HG03354 (cell line): ENCODE measurements around the gene PIP4K2B.
"Not testable (repeated sequence)": the region's sequence is repeated elsewhere in the genome, so short reads cannot be mapped to it uniquely, and the experiment has no call there.

ENCODE experiments used
- ATAC-seq: cut with Tn5 transposase; IDR thresholded peaks from one replicate; pipeline ENCODE4 v1.9.1; 2021; ENCODE audit warnings: mild to moderate bottlenecking; ENCODE audit not compliant: unreplicated experiment, poor library complexity, severe bottlenecking

The PIP4K2B gene

DNA sequence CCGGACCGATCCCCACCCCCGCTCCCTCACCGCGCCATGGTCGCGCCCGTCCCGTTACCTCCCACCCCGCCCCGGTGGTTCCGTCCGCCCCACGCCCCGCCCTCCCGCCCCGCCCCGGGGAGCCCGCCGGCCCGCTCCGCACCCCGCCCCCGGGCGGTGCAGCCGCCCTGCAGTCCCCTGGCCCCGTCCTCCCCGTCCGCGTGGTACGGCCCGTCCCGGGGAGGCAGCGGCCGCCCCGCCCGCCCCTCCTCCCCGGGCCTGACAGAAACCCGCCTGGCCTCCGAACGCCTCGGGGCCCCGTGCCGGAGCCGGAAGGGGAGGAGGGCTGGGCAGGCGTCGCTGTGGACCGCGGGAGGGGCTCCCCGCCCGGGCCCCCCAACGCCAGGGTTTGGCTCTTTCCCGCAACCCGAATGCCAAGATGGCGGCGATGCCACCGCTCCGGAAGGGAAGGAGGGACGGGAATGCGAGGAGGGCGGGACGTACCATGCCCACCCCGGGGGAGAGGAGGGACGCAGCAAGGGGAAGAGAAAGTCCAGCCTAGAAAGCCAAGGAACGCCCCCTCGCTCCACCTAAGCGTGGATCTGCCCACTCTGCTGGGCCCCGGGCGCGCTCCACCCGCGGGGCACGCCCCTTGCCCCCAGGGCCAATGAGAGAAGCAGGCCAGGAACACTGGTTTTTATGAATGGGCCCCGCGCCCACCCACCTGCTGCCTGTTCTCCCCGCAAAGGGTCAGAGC lies at the start of gene PIP4K2B:
Gene PIP4K2B (minus strand): TSS at position 56 of the 736 bp plus-strand sequence. CDS start 132 bp downstream, outside the sequence.
- ATAC-seq, result peak; percentile 84

DNA sequence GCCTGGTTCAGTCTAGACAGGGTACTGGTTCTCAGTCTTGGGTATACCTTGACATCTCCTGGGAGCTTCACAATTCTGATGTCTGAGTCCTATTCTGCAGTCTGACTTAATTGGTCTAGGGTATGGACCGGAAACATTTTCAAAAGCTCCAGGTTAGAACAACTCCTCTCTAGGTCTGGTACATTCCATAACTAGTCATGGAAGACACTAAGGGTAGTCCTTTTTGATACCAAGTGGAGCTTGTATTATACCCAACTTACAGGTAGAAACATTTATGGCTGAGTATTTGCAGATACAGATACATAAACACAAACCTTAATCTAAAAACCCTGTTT lies 49.2 kb upstream of the PIP4K2B start:
- ATAC-seq, result no peak

DNA sequence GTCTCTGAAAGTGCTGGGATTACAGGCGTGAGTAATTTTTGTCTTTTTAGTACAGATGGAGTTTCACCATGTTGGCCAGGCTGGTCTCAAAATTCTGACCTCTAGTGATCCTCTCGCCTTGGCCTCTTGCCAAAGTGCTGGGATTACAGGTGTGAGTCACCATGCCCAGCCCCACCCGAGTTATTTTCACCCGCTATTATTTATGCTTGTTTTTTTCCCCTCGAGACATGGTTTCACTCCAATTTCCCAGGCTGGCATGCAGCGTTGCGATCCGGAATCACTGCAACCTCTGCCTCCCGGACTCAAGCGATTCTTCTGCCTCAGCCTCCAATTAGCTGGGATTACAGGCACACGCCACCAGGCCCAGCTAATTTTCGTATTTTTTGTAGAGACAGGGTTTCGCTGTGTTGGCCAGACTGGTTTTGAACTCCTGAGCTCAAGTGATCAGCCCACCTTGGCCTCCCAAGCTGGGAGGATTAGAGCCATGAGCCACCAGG lies 45.0 kb upstream of the PIP4K2B start:
- no peak for ATAC-seq

DNA sequence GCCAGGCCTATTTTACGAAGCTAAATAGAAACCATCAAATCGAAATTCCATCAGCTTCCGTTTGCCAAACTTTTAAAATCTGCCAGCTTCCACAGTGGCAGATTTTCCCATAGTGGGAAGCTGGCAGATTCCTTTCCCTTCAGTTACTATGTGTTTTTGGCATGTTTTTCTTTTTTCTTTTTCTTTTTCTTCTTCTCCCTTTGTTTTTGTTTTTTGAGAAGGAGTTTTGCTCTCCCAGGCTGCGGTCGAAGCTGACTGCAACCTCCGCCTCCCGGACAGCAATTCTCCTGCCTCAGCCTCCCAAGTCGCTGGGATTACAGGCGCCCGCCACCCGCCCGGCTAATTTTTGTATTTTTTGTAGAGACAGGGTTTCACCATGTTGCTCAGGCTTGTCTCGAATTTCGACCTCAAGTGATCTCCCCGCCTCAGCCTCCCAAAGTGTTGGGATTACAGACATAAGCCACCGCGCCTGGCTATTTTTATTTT lies 26.4 kb upstream of the PIP4K2B start:
- ATAC-seq, result no peak

DNA sequence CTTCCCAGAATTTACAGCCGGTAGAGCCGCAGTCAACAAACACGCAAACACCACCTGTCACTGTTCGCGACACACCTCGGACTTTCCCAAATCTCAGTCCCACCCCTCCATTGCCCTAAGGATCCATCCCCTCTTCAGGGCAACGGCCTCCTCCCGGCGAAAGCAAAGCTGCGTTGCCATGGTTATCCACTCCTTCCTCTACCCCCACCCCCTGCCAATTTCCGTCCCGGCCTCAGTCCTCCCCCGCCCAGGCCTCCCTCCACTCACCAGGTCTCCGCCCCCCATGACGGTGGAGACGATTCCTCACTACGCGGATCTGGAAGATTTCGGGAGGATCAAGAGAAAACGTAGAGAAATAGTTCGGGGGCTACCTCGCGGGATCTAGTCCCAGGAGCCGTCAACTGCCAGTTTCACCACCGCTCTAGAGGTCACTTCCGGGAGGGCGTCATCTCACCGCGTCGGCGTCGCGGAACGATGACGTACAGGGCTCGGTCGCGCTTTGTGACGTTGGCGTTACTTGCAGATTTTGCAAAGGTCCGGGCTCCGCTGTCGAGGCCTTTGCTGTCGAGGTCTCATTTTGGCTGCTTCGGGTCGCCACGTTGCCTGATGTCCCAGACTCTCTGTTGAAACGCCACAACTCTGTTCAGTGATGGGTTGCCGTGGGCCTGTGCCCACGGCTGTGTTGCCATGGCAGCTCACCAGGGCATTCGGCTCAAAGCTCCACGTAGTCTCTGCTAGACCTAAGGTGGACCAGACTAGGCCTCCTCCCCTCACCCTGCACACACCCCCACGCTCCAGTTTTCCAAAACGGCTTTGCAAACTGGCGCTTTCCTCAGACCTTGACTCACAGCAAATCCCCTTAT lies 25.8 kb upstream of the PIP4K2B start, which contains the start of gene CWC25:
Gene CWC25 (minus strand): TSS at position 423 of the 863 bp plus-strand sequence. CDS start 138 bp downstream, at position 285.
- ATAC-seq, result peak; percentile 77

DNA sequence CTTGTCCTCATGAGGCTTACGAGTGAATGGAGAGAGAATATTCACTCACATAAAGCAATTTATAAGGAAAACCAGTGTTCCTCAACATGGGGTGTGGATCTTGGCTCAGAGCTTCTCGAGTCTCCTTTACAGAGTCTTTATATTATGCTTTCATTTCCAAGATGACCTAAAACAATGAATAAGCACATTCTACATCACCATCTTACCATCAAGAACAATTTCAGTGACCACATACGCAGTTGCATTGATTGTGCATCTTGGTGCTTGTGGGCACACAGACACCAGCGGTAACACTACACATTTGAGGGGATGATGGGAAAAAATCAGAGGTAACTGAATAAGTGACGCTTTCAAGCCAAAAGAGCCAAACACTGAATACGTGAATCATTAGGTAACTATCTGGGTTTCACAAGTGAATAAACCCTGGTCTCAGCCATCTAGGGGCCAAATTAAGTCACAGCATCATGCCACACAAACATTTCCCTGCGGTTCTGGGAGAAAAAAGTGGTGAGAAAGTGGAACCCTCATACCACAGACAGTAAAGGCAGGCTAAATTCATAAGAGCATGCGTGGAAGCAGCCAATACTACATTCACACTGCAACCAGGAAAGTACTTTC lies 16.3 kb upstream of the PIP4K2B start:
- ATAC-seq, result no peak

DNA sequence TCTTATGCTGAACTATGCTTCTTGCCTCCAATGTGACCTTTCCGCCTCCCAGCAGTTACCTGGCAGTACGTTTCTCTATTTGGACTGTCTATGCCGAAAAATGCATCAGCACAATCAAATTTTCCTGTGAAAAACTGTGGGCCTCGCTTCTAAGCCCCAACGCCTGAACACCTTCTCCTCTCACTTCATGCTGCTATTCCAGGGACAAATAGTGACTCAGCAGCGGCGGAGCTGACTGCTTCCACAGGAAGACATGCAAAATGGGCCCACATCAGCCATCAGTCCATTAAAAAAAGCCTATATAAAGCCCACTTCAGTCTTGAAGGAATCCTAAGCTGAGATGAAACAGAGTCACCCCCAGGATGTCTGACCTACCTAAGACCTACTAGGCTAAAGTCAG lies 10.5 kb upstream of the PIP4K2B start:
- ATAC-seq, result no peak

DNA sequence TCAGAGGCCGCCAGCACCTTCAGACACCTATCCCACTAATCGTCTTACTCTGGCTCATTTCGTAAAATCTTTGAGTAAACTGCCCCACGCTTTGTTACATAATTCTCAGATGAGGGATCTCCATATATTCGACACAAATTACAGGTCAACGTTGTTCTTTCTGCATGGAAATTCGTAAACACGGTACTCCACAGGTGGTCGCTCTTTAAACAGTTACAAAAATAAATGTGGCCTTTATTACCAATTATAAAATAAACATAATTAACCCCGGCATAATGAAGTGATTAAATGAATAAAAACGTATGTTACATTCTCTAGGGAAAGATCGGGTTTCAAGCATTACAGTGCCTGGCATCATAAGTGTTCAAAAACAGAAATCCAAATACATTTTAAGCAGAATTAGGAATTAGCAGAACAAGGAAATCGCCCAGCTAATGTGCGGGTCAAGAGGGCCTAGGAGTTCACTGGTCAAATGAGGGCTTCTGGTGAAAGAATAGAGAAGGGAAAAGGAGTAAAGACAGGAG lies 943 bp upstream of the PIP4K2B start:
- no peak for ATAC-seq

DNA sequence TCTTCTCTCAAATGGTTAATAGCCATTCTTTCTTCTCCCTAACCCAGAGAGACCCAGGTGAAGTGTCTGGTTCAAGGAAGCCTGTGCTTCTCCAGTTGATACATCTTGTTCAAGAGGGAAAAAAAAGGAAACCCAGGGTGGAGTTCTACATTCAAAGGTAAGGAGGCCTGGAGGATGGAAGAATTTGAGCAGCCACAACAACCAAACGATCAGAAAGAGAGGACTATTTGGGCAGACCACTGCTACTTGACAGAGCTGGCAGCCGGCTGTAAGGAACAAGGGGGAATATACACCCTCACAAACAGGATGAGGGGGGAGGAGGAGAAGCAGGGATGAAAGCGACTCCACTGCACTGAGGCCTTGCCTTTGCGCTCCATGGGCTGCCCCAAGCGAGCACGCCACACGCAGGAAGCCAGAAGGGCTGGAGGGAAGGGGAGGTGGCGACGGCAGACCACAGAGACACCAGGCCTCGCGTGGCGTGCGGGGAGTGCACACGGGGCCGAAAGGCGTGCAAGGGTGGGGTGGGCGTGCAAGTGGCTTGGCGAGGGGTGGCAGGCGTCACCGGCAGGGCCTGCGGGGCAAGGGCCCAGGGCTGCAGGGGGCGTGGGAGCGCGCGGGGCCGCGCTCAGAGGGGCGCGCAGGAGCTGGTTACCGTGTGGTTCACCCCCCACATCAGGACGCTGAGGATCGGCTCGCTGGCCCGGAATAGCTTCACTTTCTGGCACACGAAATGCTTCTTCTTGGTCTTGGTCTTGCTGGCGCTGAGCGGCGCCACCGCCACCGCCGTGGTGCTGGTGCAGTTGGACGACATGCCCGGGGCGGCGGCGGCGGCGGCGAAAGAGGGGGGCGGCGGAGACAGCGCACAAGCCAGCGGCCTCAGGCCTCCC lies 499 bp downstream of the PIP4K2B start:
- ATAC-seq, result peak; percentile 34

DNA sequence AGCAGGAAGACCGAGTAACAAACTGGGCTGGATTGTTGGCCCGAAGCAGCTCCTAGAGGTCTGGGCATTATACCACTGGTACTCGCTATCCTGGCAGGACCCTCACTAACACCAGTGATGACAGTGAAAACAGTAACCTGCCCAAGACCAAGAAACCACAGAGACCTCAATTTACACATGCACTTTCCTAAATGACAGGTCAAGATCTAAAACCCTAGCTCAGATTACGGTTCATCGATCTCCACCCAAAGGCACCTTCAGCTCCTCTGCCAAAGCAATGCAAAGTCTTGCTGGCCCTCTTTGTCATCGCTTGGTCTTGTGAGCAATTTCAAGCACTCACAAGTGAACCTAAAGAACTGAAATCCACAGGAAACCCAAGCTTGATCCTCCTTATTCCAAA lies 1.5 kb downstream of the PIP4K2B start:
- no peak for ATAC-seq

DNA sequence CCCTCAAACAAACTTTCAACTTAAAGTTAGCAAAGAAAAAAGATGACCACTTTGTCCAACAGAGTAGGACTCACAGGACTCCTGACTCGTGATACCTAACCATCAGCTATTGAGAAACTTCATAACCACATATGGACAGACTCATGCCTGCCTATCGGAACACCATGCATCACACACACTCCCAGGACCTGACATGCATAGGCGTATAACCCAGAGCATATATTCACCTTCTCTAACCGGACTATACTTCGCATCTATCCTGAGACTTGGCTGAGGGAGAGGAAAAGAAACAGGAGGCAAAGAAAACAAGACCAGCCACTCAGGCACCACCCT lies 2.2 kb downstream of the PIP4K2B start:
- no peak for ATAC-seq

DNA sequence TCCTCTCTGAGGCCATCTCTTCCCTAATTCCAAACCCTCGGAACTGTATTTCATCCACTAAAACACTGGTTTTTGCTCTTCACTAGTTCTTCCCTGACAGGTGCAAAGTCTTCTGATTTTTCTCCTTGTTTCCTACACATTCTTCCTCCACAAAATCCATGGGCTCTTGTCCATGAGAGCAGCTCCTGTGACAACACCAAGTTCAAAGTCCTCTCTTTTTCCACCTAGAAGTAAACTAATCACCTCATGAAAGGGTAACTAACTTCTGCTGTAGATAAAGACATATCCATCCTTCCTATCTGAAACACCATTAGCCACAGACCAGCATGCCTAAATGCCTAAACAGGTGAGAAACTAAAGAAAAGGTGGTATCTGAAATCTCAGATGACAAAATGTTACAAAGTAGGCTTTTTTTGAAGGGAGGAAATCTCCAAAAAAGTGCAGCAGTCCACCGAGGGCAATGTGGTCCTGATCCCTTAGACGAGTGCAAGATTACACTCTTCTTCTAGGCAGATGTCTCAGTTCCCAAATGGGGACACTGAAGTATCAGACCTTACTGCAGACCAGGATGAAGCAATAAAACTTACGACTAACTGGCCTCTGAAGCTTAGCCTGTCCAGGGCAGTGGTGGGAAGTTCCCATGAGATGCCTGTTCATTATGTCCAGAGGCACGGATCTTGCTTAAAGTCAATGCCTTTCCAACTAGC lies 2.8 kb downstream of the PIP4K2B start:
- no peak for ATAC-seq

DNA sequence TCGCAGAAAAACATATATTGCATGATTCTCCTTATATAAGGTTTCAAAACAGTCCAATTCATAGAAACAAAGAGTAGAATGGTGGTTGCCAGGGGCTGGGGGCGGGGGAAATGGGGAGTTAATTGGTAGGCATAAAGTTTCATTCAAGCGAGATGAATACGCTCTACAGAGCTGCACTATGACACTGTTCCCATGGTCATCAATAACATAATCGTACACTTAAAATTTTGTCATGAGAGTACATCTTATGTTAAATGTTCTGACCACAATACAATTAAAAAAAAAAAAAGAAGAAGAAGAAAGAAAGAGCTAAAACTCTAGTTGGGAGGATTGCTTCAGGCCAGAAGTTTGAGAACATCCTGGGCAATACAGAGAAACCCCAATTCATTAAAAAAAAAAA lies 5.1 kb downstream of the PIP4K2B start:
- no peak for ATAC-seq

DNA sequence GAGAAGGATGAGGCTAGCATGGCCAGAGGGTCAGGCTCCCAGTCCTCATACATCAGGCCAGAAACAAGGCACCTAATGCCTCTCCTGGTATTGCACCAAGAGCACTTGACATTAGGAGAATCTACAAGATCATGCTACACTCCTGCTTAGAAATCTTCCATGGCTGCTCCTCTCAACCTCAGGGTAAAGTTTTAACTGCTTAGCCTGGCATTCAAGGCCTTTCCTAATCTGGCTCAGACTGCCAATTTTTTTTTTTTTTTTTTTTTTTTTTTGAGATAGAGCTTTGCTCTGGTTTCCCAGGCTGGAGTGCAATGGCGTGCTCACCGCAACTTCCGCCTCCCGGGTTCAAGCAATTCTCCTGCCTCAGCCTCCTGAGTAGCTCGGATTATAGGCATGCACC lies 8.2 kb downstream of the PIP4K2B start:
- ATAC-seq, result no peak

DNA sequence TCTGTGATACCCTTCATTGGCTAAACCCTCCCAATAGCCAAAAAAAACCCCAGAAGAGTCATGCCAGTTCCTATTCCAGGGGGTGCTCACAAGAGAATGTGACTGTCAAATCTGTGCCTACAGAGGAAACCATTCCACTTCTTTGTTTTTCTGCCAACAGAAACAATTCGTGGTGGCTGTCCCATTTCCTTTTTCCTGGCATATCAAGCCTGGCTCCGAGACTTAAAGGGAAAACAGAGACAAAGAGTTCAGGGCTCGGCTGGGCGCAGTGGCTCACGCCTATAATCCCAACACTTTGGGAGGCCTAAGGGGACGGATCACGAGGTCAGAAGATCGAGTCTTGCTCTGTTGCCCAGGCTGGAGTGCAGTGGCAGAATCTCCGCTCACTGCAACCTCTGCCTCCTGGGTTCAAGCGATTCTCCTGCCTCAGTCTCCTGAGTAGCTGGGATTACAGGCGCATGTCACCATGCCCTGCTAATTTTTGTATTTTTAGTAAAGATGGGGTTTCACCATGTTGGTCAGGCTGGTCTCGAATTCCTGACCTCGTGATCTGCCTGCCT lies 9.1 kb downstream of the PIP4K2B start:
- not testable (repeated sequence) for ATAC-seq

DNA sequence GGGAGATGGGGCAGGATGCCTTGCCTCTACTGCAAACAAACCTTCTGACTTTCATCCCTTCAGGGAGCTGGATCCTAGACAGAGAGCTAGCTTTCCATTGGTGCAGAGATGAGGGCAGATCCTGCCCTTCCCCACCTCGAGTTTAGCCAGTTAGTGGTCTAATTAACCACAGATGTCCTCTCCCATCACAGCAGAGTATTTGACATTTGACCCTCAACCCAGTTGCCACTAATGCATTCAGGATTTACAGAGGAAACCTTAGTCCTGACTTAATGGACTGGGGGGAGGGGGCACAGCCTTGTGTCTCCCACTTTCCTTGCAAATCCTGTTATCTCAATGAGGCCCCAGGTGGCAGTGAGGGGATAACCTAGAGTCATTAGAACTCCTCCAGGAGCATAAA lies 10.2 kb downstream of the PIP4K2B start:
- no peak for ATAC-seq

DNA sequence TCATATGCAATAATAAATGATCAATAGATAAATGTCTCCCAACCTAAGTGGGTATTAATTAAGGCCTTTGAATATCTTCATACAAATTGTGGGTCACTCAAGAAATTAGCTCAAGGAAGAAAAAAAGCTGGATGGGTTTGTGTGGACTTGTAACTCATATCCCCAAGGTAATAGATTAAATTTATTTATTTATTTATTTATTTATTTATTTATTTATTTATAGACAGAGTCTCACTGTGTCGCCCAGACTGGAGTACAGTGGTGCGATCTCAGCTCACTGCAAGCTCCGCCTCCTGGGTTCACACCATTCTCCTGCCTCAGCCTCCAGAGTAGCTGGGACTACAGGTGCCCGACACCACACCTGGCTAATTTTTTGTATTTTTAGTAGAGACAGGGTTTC lies 11.4 kb downstream of the PIP4K2B start:
- ATAC-seq, result not testable (repeated sequence)

DNA sequence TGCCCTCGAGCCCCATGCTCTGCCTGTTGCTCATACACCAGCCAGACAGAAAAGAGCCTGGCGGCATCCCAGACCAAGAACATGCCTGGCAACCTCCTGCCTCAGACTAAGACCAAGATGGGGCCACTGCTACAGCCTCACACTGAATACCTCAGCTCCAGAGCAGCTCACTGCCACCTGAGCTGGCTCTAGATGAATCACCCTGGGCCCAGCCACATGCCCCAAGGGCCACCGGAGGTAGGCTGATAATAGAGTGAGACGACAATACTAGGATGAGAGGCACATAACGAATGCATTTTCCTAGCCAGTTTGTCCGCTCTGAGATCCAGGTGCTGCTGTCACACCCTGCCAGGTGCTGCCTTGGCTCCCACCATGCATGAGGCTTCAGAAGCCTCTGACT lies 13.0 kb downstream of the PIP4K2B start:
- no peak for ATAC-seq
